HepG2 (cell line): ENCODE data around the gene PDIK1L.

Experiments used
- BCL3 ChIP-seq: sonication (generic); formaldehyde crosslinking; IDR thresholded peaks from 2 replicates; pipeline ENCODE4 v1.5.1; 2020; ENCODE audit warnings: mild to moderate bottlenecking, missing genetic modification reagents, moderate library complexity
- BHLHE40 ChIP-seq: IDR thresholded peaks from 2 replicates; pipeline ENCODE4 v1.6.1; 2011; ENCODE audit warnings: low read length, improper control_type of control experiment
- GABPA ChIP-seq, 2 experiments: IDR thresholded peaks; 2 replicates each; pipeline ENCODE4 v1.6.1; 2011 to 2016; ENCODE audit warnings: low read depth in 2 of 2, low read length in 1 of 2, missing biosample characterization in 1 of 2, missing genetic modification characterization in 1 of 2
- POLR2A ChIP-seq, 2 experiments: IDR thresholded peaks; 2 replicates each; pipeline ENCODE4 v1.6.1; 2011; ENCODE audit warnings: low read depth in 2 of 2, low read length in 2 of 2, mild to moderate bottlenecking in 1 of 2, moderate library complexity in 1 of 2; ENCODE audit not compliant: insufficient read depth in 1 of 2
- POLR2AphosphoS5 ChIP-seq: IDR thresholded peaks from 2 replicates; pipeline ENCODE4 v1.6.1; 2012; ENCODE audit warnings: low read depth, low read length
- RAD21 ChIP-seq: fragments of 450-650 bp; formaldehyde crosslinking; IDR thresholded peaks from 2 replicates; pipeline ENCODE4 v1.5.0; 2020; ENCODE audit warnings: mild to moderate bottlenecking
- SIN3B ChIP-seq: fragments of 150-350 bp; IDR thresholded peaks from 2 replicates; pipeline ENCODE4 v1.6.1; 2014; ENCODE audit warnings: low read length
- THAP11 ChIP-seq: IDR thresholded peaks from 2 replicates; pipeline ENCODE4 v1.6.1; 2016; ENCODE audit warnings: missing biosample characterization, missing genetic modification reagents
- ZBTB40 ChIP-seq, 2 experiments: fragments of 450-650 bp in 1 of 2; sonication (generic) in 1 of 2; formaldehyde crosslinking in 1 of 2; IDR thresholded peaks; 2 replicates each; pipeline versions ENCODE4 v1.6.1 to v1.8.0; 2016 to 2022; ENCODE audit warnings: antibody characterized with exemption in 1 of 2, mild to moderate bottlenecking in 1 of 2, missing genetic modification reagents in 1 of 2
- ZFP1 ChIP-seq: IDR thresholded peaks from 2 replicates; pipeline ENCODE4 v1.6.1; 2016
- ZNF546 ChIP-seq: sonication (generic); formaldehyde crosslinking; conservative IDR thresholded peaks from 2 replicates; pipeline ENCODE4 v1.8.1; 2023; ENCODE audit warnings: mild to moderate bottlenecking, missing genetic modification reagents
- TF ChIP-seq, protein P1 (sequence below): sonication (generic); formaldehyde crosslinking; IDR thresholded peaks from 2 replicates; pipeline ENCODE4 v1.5.0; 2020; ENCODE audit warnings: mild to moderate bottlenecking, missing genetic modification reagents, moderate library complexity
- TF ChIP-seq, protein P2 (sequence below): fragments of 450-650 bp; IDR thresholded peaks from 2 replicates; pipeline ENCODE4 v1.6.1; 2017; ENCODE audit warnings: mild to moderate bottlenecking

GRCh38 chr1:26082020-26082350 lies 29.6 kb upstream of the PDIK1L start:
- TF ChIP-seq, protein P1, sequence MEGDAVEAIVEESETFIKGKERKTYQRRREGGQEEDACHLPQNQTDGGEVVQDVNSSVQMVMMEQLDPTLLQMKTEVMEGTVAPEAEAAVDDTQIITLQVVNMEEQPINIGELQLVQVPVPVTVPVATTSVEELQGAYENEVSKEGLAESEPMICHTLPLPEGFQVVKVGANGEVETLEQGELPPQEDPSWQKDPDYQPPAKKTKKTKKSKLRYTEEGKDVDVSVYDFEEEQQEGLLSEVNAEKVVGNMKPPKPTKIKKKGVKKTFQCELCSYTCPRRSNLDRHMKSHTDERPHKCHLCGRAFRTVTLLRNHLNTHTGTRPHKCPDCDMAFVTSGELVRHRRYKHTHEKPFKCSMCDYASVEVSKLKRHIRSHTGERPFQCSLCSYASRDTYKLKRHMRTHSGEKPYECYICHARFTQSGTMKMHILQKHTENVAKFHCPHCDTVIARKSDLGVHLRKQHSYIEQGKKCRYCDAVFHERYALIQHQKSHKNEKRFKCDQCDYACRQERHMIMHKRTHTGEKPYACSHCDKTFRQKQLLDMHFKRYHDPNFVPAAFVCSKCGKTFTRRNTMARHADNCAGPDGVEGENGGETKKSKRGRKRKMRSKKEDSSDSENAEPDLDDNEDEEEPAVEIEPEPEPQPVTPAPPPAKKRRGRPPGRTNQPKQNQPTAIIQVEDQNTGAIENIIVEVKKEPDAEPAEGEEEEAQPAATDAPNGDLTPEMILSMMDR (CRISPR knock-in tag): no peak
- TF ChIP-seq, protein P2, sequence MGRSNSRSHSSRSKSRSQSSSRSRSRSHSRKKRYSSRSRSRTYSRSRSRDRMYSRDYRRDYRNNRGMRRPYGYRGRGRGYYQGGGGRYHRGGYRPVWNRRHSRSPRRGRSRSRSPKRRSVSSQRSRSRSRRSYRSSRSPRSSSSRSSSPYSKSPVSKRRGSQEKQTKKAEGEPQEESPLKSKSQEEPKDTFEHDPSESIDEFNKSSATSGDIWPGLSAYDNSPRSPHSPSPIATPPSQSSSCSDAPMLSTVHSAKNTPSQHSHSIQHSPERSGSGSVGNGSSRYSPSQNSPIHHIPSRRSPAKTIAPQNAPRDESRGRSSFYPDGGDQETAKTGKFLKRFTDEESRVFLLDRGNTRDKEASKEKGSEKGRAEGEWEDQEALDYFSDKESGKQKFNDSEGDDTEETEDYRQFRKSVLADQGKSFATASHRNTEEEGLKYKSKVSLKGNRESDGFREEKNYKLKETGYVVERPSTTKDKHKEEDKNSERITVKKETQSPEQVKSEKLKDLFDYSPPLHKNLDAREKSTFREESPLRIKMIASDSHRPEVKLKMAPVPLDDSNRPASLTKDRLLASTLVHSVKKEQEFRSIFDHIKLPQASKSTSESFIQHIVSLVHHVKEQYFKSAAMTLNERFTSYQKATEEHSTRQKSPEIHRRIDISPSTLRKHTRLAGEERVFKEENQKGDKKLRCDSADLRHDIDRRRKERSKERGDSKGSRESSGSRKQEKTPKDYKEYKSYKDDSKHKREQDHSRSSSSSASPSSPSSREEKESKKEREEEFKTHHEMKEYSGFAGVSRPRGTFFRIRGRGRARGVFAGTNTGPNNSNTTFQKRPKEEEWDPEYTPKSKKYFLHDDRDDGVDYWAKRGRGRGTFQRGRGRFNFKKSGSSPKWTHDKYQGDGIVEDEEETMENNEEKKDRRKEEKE: no peak
- TF ChIP-seq ZFP1 (CRISPR knock-in tag) (no peak), POLR2A (IDR thresholded peaks at IDR 0.05; ENCODE audit: insufficient read depth in 1 of 2, low read depth in 2 of 2, low read length in 2 of 2) (no peak), POLR2AphosphoS5 (no peak), THAP11 (CRISPR knock-in tag) (no peak), SIN3B (no peak), BHLHE40 (no peak), RAD21 (no peak), ZBTB40 (IDR thresholded peaks at IDR 0.05) (no peak), ZBTB40 (CRISPR knock-in tag; IDR thresholded peaks at IDR 0.05) (no peak), GABPA (IDR thresholded peaks at IDR 0.05; ENCODE audit: low read depth, low read length) (no peak), GABPA (CRISPR knock-in tag; IDR thresholded peaks at IDR 0.05; ENCODE audit: low read depth) (no peak), BCL3 (CRISPR knock-in tag) (no peak), ZNF546 (CRISPR knock-in tag) (no peak)
